CD4-positive, alpha-beta T cell treated with Interleukin-15 for 4 hours (primary cell): Measurements from ENCODE around the gene PAQR5.
"Not testable (repeated sequence)": the region's sequence is repeated elsewhere in the genome, so short reads cannot be mapped to it uniquely, and the experiment has no call there.

Source experiments
- DNase-seq: peaks from one replicate; pipeline ENCODE4 v3.0.0-alpha.2; 2020; ENCODE audit warnings: low spot score

Gene PAQR5

GRCh38 chr15:69298697-69299441 lies at the start of gene PAQR5:
Gene PAQR5, plus strand, starts transcription at chr15:69298912. Its CDS starts 61,169 bp downstream, at chr15:69360081.
- DNase-seq = no peak

- no peak for DNase-seq
Measured at GRCh38 chr15:69253156-69253555, 45.6 kb upstream of the PAQR5 start.

DNA sequence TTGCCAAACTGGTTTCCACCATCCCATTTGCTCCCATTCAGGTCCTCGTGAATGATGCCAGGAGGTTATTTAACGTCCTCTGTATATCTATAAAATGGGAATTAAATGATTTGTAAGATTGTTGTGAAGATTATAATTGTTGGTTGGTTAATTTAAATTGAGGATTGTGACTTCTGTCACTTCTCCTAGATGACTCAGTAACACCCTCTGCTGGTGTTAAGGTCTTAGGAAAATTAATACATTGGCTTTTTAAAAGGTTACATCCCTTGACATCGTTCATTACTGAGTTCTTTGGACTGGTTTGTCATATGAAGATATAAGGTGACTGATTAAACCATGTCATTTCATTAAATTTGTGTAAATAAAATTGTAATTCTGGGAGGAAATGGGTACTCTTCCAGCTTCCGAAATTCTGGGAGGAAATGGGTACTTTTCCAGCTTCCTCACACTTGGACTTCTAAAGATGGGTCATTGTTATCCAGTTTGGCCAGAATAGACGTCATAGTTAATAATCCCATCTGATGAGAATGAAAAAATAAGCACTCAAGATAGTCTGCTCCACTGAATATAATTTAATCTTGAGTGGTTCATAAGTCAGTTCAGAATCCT lies 33.3 kb upstream of the PAQR5 start:
- DNase-seq = peak; percentile 16

GRCh38 chr15:69271217-69271616 lies 27.5 kb upstream of the PAQR5 start:
- no peak for DNase-seq

GRCh38 chr15:69272139-69272538 lies 26.6 kb upstream of the PAQR5 start:
- no peak for DNase-seq

DNA sequence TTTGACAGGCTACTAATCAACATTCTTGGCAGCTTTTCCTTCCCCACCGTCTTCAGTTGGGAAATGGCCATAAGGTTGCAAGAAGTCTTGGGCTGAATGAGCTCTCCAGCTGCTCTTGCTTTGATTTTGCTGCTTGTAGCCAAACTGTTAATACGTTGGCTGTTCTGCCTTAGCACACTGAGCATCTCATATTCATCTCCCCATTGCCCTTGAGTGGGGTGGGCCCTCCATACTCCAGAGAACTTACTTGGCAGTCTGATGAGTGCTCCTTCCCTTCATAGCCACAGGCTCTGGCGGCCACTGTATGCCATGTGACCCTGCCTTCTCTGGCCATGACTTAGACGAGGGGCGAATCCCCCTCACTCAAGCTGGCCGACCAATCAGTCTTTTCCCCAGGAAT lies 25.8 kb upstream of the PAQR5 start:
- DNase-seq = no peak

- no peak for DNase-seq
Measured at GRCh38 chr15:69275074-69275670, 23.5 kb upstream of the PAQR5 start.

DNA sequence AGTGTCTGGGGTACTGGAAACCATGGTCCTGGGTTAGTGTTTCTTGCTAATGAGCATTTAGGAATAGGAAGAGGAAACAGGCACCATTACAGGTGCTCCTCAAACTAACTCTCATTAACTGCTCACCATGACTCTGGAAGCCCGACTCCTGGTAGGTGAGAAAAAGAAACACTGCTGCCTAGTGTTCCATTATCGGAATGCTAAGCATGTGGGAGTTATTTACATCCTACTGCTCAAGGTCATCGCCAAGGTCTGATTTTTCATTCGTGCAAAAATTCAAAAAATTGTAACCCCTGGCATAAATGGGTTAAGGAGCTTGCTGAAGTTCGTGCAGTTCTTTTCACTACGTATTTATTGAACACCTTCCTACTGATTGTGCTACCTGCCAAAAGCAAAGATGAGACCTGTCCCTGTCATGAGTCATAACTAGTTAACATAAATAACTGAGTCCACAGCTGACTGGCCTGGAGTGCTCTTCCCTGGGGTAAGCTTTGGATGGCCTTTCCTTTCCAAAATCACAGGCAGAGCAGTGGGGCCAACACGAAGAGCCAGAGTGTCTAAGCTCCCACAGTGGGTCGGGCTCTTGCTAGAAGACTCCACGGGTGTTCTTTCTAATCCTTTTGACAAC lies 22.7 kb upstream of the PAQR5 start:
- no peak for DNase-seq

- DNase-seq = no peak
Measured at GRCh38 chr15:69277316-69277715, 21.4 kb upstream of the PAQR5 start.

DNA sequence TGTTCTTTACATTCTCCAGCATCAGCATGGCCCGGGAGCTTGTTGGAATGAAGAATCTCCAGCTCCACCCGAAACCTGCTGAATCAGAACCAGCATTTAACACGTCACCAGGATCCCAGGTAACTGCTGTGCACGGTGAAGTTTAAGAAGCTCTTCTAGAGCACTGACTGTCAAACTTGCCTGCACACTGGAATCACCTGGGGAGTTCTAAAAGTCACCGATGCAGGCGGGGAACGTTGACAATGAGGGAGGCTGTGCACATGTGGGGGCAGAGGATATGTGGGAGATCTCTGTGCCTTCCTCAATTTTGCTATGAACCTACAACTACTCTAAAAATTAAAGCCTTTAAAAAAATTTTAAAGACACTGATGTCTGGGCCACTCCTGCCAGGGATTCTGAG lies 19.1 kb upstream of the PAQR5 start:
- DNase-seq = no peak

DNA sequence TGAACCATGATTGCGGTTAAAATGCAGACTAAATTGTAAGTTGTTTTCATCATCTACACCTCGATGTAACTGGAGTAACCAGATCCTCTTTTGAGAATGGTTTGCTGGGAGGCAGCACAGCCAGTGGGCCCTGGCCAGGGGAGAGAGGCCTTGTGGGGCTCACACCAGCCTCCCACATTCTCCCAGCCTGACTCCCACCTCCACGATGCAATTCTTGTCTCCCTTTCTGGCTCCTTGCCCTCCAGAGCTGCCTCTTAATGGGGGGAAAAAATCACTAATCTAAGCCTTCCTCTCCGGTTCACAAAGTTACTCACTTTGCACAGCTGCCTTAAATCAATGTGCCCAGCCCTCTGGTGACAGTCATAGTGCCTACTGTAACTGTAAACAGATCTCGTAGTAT lies 17.9 kb upstream of the PAQR5 start:
- no peak for DNase-seq

DNA sequence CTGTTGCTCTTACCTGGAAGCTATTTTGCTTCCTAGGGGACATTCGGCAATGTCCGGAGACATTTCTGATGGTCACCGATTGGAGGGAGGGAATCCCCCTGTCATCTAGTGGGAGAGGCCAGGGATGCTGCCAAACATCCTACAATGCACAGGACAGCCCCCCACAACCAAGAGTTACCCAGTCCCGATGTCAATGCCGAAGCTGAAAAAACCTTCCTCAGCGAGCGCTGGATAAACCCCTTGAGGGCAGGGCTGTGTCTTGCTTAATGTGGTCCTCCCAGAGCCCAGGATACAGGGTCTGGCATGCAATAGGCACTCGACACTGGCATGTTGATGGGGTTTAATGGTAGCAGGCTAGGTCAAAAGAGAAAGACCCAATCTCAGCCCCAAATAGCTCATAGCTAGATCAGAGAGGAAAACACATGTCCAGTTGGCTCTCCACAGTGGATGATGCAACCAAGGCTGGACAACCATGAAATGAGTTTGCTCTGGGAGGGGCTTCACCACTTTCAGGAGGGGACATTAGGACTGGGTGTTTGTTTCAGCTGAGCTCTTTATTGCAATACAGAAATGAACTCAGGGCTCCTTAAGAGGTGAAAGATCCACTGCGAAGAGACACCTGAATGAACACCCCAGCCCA lies 16.5 kb upstream of the PAQR5 start:
- DNase-seq = no peak

DNA sequence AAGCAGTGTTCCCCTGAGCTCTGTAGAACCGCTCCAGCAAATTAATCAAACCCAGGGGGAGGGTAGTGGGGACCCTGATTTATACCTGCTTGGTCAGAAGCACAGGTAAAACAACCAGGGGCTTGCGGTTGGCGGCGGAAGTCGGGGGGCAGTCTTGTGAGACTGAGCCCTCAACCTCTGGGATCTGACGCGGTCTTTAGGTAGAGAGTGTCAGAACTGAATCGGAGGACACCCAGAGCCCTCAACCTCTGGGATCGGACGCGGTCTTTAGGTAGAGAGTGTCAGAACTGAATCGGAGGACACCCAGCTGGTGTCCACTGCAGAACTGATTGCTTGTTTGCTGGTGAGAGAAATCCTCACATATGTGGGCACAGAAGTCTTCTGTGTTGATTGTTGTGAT lies 12.9 kb upstream of the PAQR5 start:
- no peak for DNase-seq

DNA sequence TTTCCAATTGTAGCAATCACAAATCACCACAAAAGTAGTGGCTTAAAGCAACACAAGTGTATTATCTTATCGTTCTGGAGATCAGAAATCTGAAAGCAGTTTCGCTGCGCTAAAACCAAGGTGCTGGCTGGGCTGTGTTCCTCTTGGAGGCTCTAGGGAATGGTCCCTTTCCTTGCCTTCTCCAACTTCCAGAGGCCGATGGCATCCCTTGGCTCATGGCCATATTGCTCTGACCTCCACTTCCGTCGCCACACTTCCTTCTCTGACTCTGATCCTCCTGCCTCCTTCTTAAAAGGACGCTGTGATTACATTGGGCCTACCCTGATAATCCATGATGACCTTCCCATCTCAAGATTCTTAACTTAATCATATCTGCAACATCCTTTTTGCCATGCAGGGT lies 10.7 kb upstream of the PAQR5 start:
- DNase-seq = no peak

DNA sequence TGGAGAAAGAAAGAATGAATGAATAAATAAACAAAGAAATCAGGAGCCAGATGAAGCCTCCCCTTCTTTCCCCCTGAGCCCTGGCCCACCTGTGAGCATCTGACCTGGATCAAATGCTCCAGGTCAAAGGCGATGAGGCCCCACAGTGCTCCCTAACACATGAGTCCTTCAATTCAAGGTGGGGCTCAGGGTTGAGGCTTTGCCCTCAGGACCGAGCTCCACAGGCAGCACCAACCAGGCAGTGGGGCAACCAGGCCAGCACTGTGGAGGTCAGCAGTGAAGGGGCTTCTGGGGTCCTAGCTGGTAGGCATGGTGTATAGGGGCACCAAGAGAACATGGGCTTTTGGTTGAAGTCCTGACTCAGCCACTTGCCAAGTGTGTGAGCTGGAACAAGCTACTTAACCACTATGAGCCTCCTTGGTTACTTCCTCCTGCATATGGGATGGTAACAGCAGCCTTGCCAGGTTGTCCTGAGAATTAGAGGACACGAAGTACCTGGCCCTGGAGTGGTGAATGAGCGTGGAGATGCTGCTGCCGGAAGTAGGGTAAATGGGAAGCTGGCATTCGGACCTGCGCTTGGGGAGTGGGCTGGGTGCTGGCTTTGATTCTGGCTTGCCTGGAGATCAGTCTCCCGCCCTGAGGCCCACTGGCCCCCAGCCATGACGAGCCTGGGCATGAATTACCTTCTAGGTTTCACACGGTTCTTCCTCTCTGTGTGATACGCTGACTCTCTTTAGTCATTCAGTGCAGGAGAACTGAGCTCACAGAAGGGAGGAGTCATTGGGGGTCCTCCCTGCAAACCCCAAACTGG lies 10.0 kb upstream of the PAQR5 start:
- DNase-seq = no peak

GRCh38 chr15:69289342-69290146 lies 9.2 kb upstream of the PAQR5 start:
- DNase-seq = no peak

DNA sequence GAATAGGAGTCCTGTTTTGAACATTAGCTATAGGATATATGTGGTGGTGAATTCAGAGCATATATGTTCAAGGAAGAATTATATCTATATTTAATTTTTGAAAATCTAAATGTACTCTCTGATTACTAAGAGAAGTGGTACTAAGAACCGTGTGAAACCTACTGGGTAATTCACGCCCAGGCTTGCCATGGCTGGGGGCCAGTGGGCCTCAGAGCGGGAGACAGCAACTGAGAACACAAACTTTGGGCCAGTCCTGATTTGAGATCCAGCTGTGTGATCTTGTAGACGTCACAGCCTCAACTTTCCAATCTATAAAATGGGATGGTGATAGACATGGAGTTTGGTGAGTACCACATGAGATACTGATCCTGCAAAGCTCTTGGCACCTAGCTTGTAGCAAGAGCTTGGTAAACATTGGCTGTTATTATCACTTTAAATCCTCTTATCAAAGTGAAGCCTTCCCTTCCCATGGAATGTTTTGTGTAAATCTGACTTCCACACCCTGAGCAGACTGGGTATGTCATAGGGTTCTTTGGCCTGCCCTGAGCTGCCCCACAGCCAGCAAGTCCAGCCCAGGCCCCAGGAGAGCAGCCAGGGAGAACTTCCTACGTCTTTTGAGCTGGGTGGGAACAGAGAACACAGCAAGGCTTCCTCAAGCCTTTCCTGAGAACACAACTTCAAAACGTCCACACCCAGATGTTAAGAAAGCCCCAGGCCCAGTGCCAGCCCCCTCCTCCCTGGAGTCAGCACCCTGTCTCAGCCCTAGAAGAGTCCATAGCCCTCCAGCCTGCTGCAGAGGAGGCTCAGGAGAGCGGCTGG lies 8.2 kb upstream of the PAQR5 start:
- DNase-seq = no peak

DNA sequence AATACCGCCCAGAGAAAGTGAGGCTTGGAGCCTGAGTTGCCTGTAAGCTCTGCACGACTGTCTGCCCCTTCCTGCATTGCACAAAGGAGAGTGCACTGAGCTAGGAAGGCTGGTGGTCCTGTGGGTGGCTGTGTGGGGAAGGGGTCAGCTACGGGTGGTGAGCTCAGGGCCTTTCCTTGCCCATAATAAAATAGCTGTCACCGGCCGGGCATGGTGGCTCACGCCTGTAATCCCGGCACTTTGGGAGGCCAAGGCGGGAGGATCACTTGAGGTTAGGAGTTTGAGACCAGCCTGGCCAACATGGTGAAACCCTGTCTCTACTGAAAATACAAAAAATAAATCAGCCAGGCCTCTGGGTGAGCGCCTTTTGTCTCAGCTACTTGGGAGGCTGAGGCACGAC lies 7.1 kb upstream of the PAQR5 start:
- not testable (repeated sequence) for DNase-seq

- no peak for DNase-seq
Measured at GRCh38 chr15:69292826-69293420, 5.8 kb upstream of the PAQR5 start.
